ENCODE data around the gene UNCX. TPM values are rescaled to one million over a fixed set of nuclear protein-coding genes. Genes with fewer than 3 reads are reported as not detected.

UNCX gene
- total and polyA plus RNA-seq, 2 of the 4 experiments (the other 2 are of a cell fraction) = not detected

- no peak overlapping the region for H3K56ac ChIP-seq (ENCODE audit: extremely low read depth, insufficient read depth, low read length)
- 80% methylated on average over 1 of the region's 10 CpGs; no CpG with 5 or more reads in 1 of the 2 experiments for WGBS, 2 experiments (ENCODE audit: extremely low coverage in 2 of 2, insufficient read length in 1 of 2)
- in situ Hi-C loops (cut with MboI; ENCODE audit: low sequenced_read_pairs) = no loop called here
- H3K4me1 ChIP-seq (ENCODE audit: control insufficient read depth, insufficient read depth, low read length) = no peaks in the 10 kb centered on the region
- DNase-seq = no peak
- no peak overlapping the region for H2AK5ac ChIP-seq (ENCODE audit: low read depth, low read length)
- ChIA-PET POLR2A (ENCODE audit: unreplicated experiment) (no interaction called here), CTCF (no interaction called here)
- no peak overlapping the region for H2AFZ ChIP-seq (replicated peaks; ENCODE audit: low read length, poor library complexity)
- H2BK15ac ChIP-seq (ENCODE audit: low read depth, low read length) = no peak overlapping the region
- no peaks in the 10 kb centered on the region for H4K20me1 ChIP-seq (ENCODE audit: insufficient read depth, low read length)
- no peaks in the 10 kb centered on the region for H3K36me3 ChIP-seq (ENCODE audit: control insufficient read depth, insufficient read depth, low read length)
- H4K5ac ChIP-seq (ENCODE audit: low read depth, low read length) = no peak overlapping the region
- no peak overlapping the region for H3K4me3 ChIP-seq (ENCODE audit: insufficient read depth, low read depth, low read length)
- H3K27ac ChIP-seq (ENCODE audit: insufficient read depth, low read length) = no peak overlapping the region
- no peak overlapping the region for H4K8ac ChIP-seq (ENCODE audit: low read depth in 2 of 2, low read length in 2 of 2)
- no peak overlapping the region for H2BK20ac ChIP-seq (ENCODE audit: low read depth, low read length)
- no peaks in the 10 kb centered on the region for H3K79me1 ChIP-seq (ENCODE audit: low read depth in 1 of 2, low read length in 2 of 2)
- no peak overlapping the region for H3K23ac ChIP-seq (ENCODE audit: low read depth, low read length)
- H3K9me3 ChIP-seq (ENCODE audit: control insufficient read depth, insufficient read depth, low read length) = peaks cover 6% of the 10 kb centered on the region; the same call in 1 of the 2 replicates
- no peak overlapping the region for H2BK5ac ChIP-seq (ENCODE audit: low read depth, low read length, poor library complexity, severe bottlenecking)
- intact Hi-C loops (cut with micrococcal nuclease) = no loop called here
- peaks cover 7% of the 10 kb centered on the region for H3K27me3 ChIP-seq (ENCODE audit: control insufficient read depth, insufficient read depth, low read length)
- no peak overlapping the region for H3K4me2 ChIP-seq (ENCODE audit: low read depth, low read length)
- dilution Hi-C loops (cut with HindIII; ENCODE audit: low sequenced_read_pairs, unreplicated experiment) = no loop called here
- H3K18ac ChIP-seq (ENCODE audit: low read depth, low read length) = no peak overlapping the region
- H3K4ac ChIP-seq (ENCODE audit: low read depth, low read length) = no peak overlapping the region
- no peak overlapping the region for H2BK120ac ChIP-seq (ENCODE audit: low read depth, low read length)
- ATAC-seq (ENCODE audit: low read depth) = no peak
- no TSS peak for BruUV-seq (replicated peaks)
- no peak for TF ChIP-seq POLR2A (IDR thresholded peaks at IDR 0.05; ENCODE audit: low read depth, low read length)
- TF ChIP-seq SMC3 (IDR thresholded peaks at IDR 0.05; ENCODE audit: low read depth, low read length) = no peak
- no peak for TF ChIP-seq ELK1 (IDR thresholded peaks at IDR 0.05; ENCODE audit: borderline replicate concordance, low read depth, low read length)
- no peak for TF ChIP-seq FOS (IDR thresholded peaks at IDR 0.05; ENCODE audit: low read depth, low read length)
- TF ChIP-seq MAZ (IDR thresholded peaks at IDR 0.05; ENCODE audit: borderline replicate concordance, low read depth, low read length) = no peak
- no peak for TF ChIP-seq CHD1 (IDR thresholded peaks at IDR 0.05; ENCODE audit: low read depth, low read length)
- TF ChIP-seq RFX5 (IDR thresholded peaks at IDR 0.05; ENCODE audit: low read depth, low read length) = no peak
- no peak for TF ChIP-seq CEBPB (IDR thresholded peaks at IDR 0.05; ENCODE audit: low read depth, low read length)
- H3K14ac ChIP-seq (replicated peaks; ENCODE audit: low read depth, low read length) = no peak overlapping the region
- no peak overlapping the region for H2AK9ac ChIP-seq (replicated peaks; ENCODE audit: low read depth, low read length, poor library complexity)
- no peak overlapping the region for H4K91ac ChIP-seq (ENCODE audit: insufficient read depth, low read depth, low read length)
- H3K9me1 ChIP-seq (ENCODE audit: insufficient read depth, low read length) = no peaks in the 10 kb centered on the region
- no peak overlapping the region for H3K9ac ChIP-seq (ENCODE audit: low read depth, low read length)
Measured at GRCh38 chr7:1278543-1278942, 45.9 kb downstream of the UNCX start.

All from IMR-90 (cell line).